Right lobe of liver (tissue), 4 donors: ENCODE results near the gene PDZD4.

Experiments
- CTCF ChIP-seq, 4 donors: fragments of 200-600 bp in 3 of 4; fragments of 450-650 bp in 1 of 4; IDR thresholded peaks; one replicate each; pipeline versions ENCODE4 v1.5.1 to v1.8.0; 2016 to 2022; ENCODE audit warnings: antibody characterized with exemption in 4 of 4, mild to moderate bottlenecking in 2 of 4
- POLR2A ChIP-seq: fragments of 450-650 bp; IDR thresholded peaks from one replicate; pipeline ENCODE4 v1.6.1; 2017; ENCODE audit warnings: antibody characterized with exemption, mild to moderate bottlenecking
- donor health status: DM: no; HTN: no; CAD: no.
- donor health status: DM: no; HTN: no; CAD: no.
- donor health status: DM: no; HTN: yes; CAD: no.

- TF ChIP-seq CTCF (IDR thresholded peaks at IDR 0.05) (no peak), POLR2A (no peak)
Observed at GRCh38 chrX:153773218-153773611, 57.1 kb downstream of the PDZD4 start.
